ENCODE data around the gene DDX5.
"Not testable (repeated sequence)": the region's sequence is repeated elsewhere in the genome, so short reads cannot be mapped to it uniquely, and the experiment has no call there.

Gene DDX5

DNA sequence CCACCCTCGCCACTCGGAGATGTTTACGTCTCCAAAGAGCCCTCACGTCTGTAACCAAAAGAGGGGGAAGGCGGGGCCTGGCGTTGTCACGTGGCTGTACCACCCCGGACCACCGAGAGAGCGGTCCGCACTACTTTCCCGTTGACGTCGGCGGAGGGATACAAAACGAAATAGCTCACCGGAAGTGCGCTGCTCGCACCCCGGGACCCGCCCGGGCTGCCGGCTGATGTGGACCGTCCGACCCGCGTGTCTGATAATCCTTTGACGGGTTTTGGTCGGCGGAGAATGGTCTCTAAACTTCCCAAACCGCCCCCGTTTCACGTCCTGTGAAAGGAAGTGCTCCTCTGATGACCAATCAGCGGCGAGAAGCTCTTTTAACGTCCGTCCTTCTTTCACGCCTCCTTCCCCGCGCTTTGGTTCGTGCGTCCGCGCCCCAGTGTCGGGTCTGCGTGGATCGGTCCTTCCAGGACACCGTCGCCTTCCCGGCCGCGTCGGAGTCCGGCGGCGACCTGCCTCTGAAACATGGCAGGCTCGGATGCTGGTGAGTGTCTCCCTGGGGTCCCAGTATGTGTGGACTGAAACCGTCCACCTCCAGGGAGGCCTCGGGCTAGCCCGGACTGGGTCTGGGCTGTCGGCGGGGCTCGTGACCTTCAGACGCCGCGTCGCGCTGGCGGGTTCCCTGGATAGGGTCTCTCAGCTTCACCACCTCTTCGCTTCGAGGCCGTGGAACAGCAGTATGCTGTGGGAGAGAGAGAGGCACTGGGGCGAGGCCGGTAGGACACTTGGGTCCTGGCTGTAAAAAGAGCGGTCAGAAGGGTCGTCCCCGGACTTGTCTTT, 705 bp upstream of the DDX5 start, which contains the start of gene CEP95:
CEP95 (plus strand) TSS at position 402 of the 837 bp plus-strand sequence; CDS start at position 523, 121 bp downstream.
- peak; percentile 97 for DNase-seq

- DNase-seq = peak; percentile 91
These were observed 519 bp downstream of the DDX5 start for GRCh38 chr17:64505340-64506200.

DNA sequence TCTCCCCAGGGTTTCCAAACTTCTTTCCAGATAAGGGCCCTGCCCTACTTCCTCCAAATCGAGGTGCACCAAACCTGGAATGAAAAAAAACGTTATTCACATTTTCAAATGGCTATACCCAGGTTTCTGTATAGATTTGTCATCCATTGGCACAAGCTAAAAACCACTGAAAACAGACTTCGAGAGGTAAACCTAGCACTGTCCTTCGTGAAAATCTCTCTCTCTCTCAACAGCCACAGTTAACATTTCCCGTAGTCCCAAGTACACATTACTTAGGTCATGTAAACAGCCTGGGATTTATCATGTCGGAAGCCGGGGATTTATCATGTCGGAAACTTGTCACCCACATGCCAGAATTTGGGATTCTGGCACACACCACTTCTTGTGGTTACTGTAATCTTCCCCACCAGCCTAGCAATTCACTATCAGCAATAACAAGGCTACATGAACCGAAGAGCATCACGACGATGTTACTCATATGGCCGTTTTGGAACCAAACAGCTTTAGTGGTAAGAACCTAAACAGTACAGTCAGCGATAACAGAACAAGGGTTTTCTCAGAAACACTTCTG, 1.2 kb downstream of the DDX5 start:
- no peak for DNase-seq

GRCh38 chr17:64503821-64504768, 2.0 kb downstream of the DDX5 start:
- no peak for DNase-seq

DNA sequence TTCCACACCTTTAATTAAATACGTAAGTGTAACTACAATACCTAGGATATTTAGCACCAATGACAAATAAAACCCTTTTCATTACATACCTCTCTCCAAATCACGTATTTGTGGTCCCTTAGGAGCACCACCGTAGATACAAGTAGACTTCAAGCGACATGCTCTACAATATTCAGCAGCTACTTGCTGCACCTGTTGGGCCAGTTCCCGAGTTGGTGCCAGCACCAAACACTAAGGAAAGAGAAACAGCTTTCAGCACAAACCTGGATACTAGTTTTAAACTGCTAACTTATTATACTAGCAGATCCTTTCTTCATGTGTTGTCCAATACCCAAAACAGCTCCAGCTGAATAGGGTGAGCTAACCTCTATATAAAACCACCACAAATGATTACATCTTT, 2.7 kb downstream of the DDX5 start:
- DNase-seq = no peak

DNA sequence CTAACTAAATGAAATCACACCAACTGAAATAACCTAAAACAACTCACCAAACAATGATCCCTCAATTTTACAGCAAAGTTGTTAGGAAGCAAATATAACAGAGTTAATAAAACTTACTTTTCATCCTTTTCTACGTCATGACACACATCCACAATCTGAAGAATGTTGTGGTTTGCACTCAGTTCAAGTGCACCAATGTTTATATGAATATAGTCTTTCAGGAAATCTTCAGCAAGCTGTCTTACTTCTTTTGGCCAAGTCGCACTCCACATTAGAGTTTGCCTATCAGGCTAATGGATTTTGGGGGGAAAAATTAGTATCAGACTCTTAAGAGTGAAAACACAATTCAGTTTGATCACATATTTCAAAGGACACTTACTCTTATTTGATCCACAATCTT, 3.3 kb downstream of the DDX5 start:
- no peak for DNase-seq

DNA sequence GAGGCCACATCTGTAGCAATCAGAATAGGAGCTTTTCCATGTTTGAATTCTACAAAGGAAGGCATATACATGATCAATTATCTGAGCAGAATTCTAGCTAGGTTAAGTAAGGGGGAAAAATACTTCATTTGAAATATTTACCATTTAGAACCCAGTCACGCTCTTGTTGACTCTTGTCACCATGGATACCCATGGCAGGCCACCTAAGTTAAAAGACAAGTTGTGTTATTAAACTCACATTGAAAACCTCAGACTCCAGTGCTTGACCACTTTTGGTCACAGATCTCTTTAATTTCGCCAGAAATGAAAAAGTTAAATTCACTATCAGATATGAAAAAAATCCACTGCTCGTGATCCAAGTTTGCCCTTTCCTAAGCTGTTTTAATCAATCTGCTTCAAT, 4.1 kb downstream of the DDX5 start:
- DNase-seq = no peak

- no peak for DNase-seq
These were observed 5.0 kb downstream of the DDX5 start for GRCh38 chr17:64500862-64501765.

DNA sequence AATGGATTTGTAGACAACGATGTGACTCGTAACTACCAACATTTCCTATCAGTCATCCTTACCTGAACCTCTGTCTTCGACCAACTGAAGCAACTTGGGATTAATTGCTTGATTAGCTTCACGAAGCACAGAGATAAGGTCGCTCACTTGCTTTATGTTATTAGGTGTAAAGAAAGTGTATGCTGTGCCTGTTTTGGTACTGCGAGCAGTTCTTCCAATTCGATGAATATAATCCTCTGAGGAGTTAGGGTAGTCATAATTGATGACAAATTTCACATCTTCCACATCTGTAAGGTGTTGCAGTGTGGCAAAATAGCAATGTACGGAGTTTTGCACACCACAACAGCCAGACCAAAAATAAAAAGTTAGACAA, 5.6 kb downstream of the DDX5 start:
- no peak for DNase-seq

- no peak for DNase-seq
These were observed 6.1 kb downstream of the DDX5 start for GRCh38 chr17:64499805-64500486.

DNA sequence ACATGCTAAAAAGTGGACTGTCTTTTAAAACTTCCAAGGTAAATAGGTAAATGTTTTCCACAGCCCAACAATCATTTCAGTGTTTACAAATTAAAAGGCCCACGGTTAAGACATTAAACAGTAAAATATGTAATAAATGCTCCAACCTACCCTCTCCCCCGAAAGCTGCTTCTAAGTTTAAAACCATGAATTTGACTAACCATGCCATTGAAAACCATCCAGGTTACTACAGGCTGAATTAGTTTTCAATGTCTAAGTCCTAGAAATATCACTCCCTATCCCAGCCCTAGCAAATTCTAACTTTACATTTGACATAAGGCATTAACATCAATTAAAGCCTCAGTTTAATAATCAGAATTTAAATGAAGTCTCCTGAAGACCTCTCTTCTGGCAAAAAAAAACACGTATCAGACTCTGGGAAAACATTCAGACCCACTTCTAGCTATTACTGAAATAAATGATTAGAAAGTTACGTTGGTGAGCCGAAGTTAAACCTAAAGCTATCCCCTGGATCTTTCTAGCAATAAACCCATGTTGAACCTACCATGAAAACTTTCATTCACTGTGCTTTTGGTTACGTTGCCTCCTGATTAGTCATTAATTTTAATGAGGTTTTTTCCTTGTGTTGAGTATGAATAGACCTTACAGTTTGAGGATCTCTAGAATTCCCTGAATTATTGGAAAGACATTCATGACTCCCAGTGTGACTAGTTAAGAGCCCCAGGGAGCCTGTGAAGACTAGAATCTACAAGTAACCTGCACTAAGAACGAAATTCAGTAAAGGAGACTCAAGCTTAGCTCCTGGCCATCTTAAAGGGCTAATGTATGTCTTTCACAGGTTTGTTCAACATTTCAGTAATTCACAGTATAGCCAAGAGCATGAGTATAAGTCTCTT, 7.5 kb downstream of the DDX5 start:
- DNase-seq = no peak

DNA sequence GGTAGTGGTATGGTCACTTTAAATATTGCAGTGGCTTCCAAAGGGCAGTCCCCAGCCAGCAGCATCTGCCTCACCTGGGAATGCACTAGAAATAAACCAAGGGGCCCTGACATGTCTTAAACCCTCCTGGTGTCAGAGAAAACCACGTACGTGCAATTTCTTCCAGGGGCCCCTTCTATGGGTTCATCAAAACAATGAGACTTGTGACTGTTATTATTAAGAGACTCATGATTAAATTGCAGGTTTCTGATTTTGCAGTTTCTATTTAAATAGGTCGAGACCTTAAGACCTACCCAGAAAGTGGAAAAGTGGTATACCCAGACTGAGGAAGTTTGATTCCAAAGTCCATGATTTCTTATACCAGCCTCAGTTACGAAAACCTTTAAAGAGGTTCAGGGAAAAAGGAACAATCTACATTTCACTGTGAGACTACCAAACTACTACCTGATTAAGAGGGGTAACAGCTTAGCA, 8.5 kb downstream of the DDX5 start:
- DNase-seq = no peak

GRCh38 chr17:64496786-64497564, 9.1 kb downstream of the DDX5 start, which contains the start of gene POLG2:
TSS of gene POLG2 (minus strand) at chr17:64497054. CDS start at chr17:64496968, 86 bp downstream.
- peak; percentile 97 for DNase-seq

DNA sequence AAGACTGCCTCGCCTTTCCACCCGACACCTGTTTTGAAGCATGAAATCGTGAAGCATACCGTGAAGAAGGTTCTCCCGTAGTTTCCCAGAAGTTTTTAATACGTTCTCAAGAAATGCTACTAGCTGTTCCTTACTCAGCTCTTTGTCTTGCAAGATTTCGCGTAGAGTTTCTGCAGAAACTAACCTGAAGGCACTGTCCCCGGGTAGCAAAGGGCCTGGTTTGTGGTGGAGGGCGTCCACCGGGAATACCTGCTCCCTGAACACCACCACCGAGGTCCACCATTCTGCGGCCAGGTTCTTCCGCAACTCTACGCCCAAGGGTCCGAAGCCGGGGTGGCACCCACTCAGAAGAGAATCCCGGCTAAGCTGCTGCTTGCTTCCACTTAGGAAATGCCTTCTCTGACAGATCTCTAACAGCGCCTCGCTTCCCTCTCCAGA, 9.7 kb downstream of the DDX5 start:
- no peak for DNase-seq

GRCh38 chr17:64495300-64495699, 10.8 kb downstream of the DDX5 start:
- not testable (repeated sequence) for DNase-seq

GRCh38 chr17:64494121-64494520, 12.0 kb downstream of the DDX5 start:
- DNase-seq = no peak

- peak; percentile 77 for DNase-seq
These were observed 13.5 kb downstream of the DDX5 start for GRCh38 chr17:64492481-64493109.

- no peak for DNase-seq
These were observed 14.1 kb downstream of the DDX5 start for GRCh38 chr17:64491994-64492393.
